ENCODE results near the gene TFF2.
A peak's percentile ranks its signal among the peaks of the same experiment; 100 is the strongest.

TFF2 gene, protein sequence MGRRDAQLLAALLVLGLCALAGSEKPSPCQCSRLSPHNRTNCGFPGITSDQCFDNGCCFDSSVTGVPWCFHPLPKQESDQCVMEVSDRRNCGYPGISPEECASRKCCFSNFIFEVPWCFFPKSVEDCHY

DNA sequence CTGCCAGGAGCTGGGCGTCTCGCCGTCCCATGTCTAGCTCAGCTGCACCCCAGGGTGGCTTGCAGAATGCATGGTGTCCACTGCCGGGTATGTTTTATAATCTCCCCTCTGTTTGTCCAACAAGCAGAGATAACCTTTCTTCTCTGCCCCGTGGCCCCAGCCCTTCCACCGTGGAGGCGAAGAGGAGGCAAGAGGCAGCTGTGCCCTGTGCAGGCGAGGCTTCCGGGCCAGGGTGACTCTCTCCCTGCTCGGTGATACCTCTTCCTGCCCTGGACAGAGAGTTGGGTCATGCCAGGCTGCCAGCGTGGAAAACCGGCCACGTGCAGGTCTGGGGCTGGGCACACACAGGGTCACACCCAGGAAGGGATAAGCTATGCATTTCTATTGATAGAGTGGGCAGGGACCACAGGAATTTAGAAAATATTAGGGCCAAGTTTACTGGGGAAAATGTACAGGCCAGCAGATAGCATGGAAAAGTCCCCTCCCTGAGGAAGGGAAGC lies at the start of gene TFF2:
TSS of gene TFF2 (minus strand) at position 68 of the 500 bp plus-strand sequence. CDS start at position 31, 37 bp downstream.
- H3K9me3 Mint-ChIP-seq = peaks cover 5% of the 10 kb centered on the region
- H3K36me3 Mint-ChIP-seq (ENCODE audit: low read depth) = no peaks in the 10 kb centered on the region
- no peak within 1 kb of the TSS for H3K27ac Mint-ChIP-seq
- DNase-seq = peak; percentile 24
- H3K4me3 Mint-ChIP-seq = no peak within 1 kb of the TSS
- no peaks in the 10 kb centered on the region for H3K27me3 Mint-ChIP-seq
- H3K4me1 Mint-ChIP-seq (ENCODE audit: low read depth) = no peaks in the 10 kb centered on the region

- peak; percentile 32 for DNase-seq
- Mint-ChIP-seq H3K9me3 (peaks cover 9% of the 10 kb centered on the region), H3K27ac (peak overlapping the region; percentile 90), H3K36me3 (ENCODE audit: low read depth) (peaks cover 35% of the 10 kb centered on the region), H3K4me1 (ENCODE audit: low read depth) (peaks cover 69% of the 10 kb centered on the region), H3K4me3 (peak overlapping the region; percentile 53), H3K27me3 (no peaks in the 10 kb centered on the region)
Measured at GRCh38 chr21:42400525-42400924, 49.7 kb upstream of the TFF2 start.

DNA sequence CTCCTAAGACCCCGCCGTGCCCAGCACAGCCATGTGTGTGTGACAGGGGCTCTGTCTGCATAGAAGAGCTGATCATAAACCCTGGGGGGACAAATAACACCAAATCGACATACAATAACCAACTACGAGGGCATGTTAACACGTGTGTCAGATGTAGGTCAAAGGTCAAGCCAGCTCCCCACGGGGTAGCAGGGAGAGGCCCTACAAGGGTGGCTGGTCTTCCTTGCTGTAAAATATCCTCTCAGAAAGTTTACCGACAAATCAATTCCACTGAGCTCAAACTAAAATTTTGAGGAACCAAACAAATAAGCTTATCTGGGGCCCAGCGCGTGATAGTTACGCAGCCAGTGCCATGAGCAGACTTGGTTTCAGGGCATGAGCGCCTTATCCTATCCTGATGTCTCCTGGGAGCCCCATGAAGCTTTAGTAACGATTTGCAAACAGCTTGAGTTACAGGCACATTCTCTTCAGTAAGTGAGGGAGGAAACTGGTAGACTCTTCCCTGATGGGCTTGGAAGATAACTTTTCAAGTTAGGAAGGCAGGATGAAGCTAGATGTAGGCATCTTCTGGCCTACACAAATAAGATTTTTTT lies 47.7 kb upstream of the TFF2 start:
- peak; percentile 33 for DNase-seq
- Mint-ChIP-seq H3K27me3 (no peaks in the 10 kb centered on the region), H3K9me3 (peaks cover 9% of the 10 kb centered on the region), H3K4me3 (no peak overlapping the region), H3K4me1 (ENCODE audit: low read depth) (peaks cover 75% of the 10 kb centered on the region), H3K36me3 (ENCODE audit: low read depth) (peaks cover 20% of the 10 kb centered on the region), H3K27ac (peak overlapping the region; percentile 34)

DNA sequence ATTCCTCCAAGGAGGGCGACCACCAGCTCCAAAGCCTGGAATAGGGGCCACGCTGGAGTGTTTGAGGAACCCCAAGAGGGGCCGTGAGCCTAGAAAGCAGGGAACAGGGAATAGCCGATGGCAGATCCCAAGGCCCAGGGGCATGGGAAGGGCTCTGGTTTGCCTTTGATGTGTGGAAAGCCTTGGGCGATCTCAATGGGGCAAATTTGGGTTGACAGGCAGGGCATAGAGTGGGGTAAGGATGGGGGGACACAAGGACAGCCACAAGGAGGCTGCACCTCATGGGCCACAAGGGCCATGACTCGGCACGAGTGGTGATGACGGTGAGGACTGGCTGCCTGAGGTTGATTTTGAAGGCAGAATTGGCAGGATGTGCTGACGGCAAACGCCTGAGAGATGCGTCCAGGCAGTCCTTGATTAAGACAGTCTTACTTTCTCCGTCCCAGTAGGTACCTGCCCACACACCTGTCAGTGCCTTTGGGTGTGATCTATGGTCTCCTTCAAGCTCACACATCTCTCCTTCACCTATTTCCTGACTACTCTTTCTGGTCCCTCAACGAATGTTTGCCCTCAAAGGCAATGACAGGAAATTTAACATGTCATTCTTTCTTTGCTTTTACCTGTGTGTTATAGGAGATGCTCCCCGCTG lies 47.1 kb upstream of the TFF2 start:
- peak; percentile 37 for DNase-seq
- peaks cover 9% of the 10 kb centered on the region for H3K9me3 Mint-ChIP-seq
- no peak overlapping the region for H3K4me3 Mint-ChIP-seq
- H3K27me3 Mint-ChIP-seq = no peaks in the 10 kb centered on the region
- H3K36me3 Mint-ChIP-seq (ENCODE audit: low read depth) = peaks cover 20% of the 10 kb centered on the region
- H3K27ac Mint-ChIP-seq = peak overlapping the region; percentile 55
- H3K4me1 Mint-ChIP-seq (ENCODE audit: low read depth) = peaks cover 75% of the 10 kb centered on the region

- Mint-ChIP-seq H3K4me3 (no peak overlapping the region), H3K36me3 (ENCODE audit: low read depth) (peaks cover 21% of the 10 kb centered on the region), H3K27ac (peak overlapping the region; percentile 55), H3K27me3 (no peaks in the 10 kb centered on the region), H3K4me1 (ENCODE audit: low read depth) (peaks cover 77% of the 10 kb centered on the region), H3K9me3 (peaks cover 7% of the 10 kb centered on the region)
- DNase-seq = no peak
Measured at GRCh38 chr21:42396799-42397745, 46.3 kb upstream of the TFF2 start.

DNA sequence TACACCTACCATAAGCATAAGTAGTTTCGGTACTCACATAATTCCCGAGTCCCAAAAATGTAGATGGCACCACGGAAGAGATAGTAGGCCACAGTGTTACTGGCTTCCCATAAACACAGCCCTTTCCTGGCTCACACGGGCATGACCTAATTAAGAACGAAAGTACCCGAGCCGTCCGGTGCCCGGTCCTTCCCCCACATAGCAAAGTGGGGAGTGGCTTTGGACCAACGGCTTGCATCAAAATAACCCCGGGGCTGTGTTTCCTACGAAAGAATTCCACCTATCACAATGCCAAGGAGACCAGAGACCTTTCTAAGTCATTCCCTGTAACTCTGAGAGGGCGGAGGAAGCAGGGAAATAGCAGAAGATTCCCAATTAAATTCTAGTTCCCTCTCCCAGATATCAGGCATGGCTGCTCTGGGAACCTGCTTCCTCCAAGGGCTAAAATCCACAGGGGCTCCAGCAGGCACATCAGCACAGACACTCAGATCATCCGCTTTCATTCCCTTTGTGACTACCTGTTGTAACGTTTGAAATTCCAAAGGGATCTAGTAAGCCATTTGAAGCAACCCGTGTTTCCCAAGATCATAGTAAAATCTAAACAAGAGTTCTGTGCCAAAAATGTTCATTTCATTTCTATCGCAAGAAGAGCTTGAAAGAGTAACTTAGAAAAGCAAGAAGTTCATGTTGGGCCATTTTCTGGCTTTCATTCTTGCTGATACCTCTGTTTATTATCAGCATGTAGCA lies 45.3 kb upstream of the TFF2 start, which contains the start of gene TMPRSS3:
TSS of gene TMPRSS3 (minus strand) at position 148 of the 747 bp plus-strand sequence. CDS start 635 bp downstream, outside the sequence.
- H3K9me3 Mint-ChIP-seq = no peaks in the 10 kb centered on the region
- no peak for DNase-seq
- peaks cover 16% of the 10 kb centered on the region for H3K36me3 Mint-ChIP-seq (ENCODE audit: low read depth)
- H3K4me3 Mint-ChIP-seq = no peak within 1 kb of the TSS
- H3K27me3 Mint-ChIP-seq = no peaks in the 10 kb centered on the region
- peaks cover 76% of the 10 kb centered on the region for H3K4me1 Mint-ChIP-seq (ENCODE audit: low read depth)
- no peak within 1 kb of the TSS for H3K27ac Mint-ChIP-seq

DNA sequence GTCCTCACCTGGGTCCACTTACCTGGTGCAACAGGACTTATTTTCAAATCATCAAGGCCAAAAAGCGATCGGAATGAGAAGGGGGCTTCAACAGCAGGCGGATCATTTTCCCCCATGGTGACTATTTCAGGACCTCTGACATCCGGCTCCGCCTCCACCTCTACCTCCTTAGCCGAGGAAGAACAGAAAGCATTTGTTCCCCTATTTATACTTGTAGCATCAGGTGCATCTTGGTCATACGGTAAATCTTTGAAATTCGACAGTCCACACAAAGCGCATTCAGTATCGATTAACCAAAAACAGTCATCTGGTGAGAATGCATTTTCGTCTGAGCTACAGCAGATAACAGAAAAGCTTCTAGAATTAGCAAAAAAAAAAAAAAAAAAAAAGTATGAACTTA lies 44.5 kb upstream of the TFF2 start:
- peaks cover 78% of the 10 kb centered on the region for H3K4me1 Mint-ChIP-seq (ENCODE audit: low read depth)
- no peak overlapping the region for H3K27ac Mint-ChIP-seq
- peaks cover 16% of the 10 kb centered on the region for H3K36me3 Mint-ChIP-seq (ENCODE audit: low read depth)
- no peaks in the 10 kb centered on the region for H3K9me3 Mint-ChIP-seq
- H3K4me3 Mint-ChIP-seq = no peak overlapping the region
- no peak for DNase-seq
- no peaks in the 10 kb centered on the region for H3K27me3 Mint-ChIP-seq

DNA sequence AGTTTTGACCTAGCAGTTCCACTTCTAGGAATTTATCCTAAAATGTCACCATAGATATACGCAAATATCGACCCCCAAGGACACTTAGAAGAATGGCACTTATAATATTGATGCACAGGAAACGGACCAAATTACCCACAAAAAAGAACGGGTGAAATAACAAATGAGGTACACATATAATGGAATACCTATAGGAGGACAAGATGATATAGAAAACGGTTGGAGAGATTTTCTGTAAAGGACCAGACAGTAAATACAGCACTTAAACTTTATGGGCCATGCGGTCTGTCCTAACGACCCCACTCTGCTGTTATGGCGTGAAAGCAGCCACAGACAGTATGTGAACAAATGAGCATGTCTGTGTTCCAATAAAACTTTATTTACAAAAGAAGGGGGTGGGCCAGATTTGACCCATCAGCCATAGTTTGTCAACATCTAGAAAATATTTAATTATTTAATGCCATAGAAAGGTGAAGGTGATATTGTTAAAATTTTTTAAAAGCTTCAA lies 42.7 kb upstream of the TFF2 start:
- Mint-ChIP-seq H3K4me1 (ENCODE audit: low read depth) (peaks cover 81% of the 10 kb centered on the region), H3K27ac (peak overlapping the region; percentile 86), H3K9me3 (no peaks in the 10 kb centered on the region), H3K36me3 (ENCODE audit: low read depth) (peaks cover 26% of the 10 kb centered on the region), H3K27me3 (no peaks in the 10 kb centered on the region), H3K4me3 (peak overlapping the region; percentile 52)
- no peak for DNase-seq

GRCh38 chr21:42392731-42393442 lies 42.1 kb upstream of the TFF2 start:
- no peaks in the 10 kb centered on the region for H3K9me3 Mint-ChIP-seq
- peak overlapping the region; percentile 86 for H3K27ac Mint-ChIP-seq
- H3K36me3 Mint-ChIP-seq (ENCODE audit: low read depth) = peaks cover 30% of the 10 kb centered on the region
- no peak for DNase-seq
- H3K27me3 Mint-ChIP-seq = no peaks in the 10 kb centered on the region
- H3K4me3 Mint-ChIP-seq = peak overlapping the region; percentile 52
- peaks cover 79% of the 10 kb centered on the region for H3K4me1 Mint-ChIP-seq (ENCODE audit: low read depth)

DNA sequence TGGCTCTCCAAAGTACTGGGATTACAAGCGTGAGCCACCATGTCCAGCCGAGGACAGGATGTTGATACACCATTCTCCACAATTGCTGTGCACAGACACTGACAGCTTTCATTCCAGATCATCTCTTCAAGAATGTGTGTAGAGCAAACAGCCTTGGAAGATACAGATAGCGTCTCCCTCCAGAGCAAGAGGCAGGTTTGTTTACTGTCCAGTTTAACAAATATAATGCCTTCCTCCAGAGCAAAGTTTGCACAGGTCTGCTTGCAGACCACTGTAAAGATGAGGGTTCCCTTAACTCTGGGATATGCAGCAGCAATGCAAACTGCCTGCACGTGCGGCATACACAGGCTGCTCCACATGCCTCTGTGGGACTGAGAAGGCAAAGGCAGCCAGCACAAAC lies 40.5 kb upstream of the TFF2 start:
- no peak overlapping the region for H3K4me3 Mint-ChIP-seq
- DNase-seq = no peak
- H3K36me3 Mint-ChIP-seq (ENCODE audit: low read depth) = peaks cover 36% of the 10 kb centered on the region
- no peaks in the 10 kb centered on the region for H3K27me3 Mint-ChIP-seq
- H3K4me1 Mint-ChIP-seq (ENCODE audit: low read depth) = peaks cover 81% of the 10 kb centered on the region
- no peaks in the 10 kb centered on the region for H3K9me3 Mint-ChIP-seq
- H3K27ac Mint-ChIP-seq = peak overlapping the region; percentile 55

DNA sequence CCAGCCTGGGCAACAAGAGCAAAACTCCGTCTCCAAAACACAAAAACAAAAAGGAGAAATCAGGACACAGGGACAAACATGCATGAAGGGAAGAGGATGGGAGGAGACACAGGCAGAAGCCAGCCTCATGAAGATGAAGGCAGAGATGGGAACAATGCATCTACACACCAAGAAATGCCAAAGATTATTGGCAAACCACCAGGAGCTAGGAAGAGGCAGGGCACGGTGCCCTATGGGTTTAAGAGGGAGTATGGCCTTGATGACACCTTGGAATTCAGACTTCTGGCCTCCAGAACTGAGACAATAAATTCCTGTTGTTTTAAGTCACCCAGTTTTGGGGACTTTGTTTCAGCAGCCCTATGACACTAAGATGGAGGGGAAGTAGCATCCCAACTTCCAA lies 39.9 kb upstream of the TFF2 start:
- Mint-ChIP-seq H3K27ac (no peak overlapping the region), H3K9me3 (no peaks in the 10 kb centered on the region), H3K4me1 (ENCODE audit: low read depth) (peaks cover 79% of the 10 kb centered on the region), H3K27me3 (no peaks in the 10 kb centered on the region), H3K36me3 (ENCODE audit: low read depth) (peaks cover 36% of the 10 kb centered on the region), H3K4me3 (no peak overlapping the region)
- no peak for DNase-seq

GRCh38 chr21:42390193-42390592 lies 39.4 kb upstream of the TFF2 start:
- no peak for DNase-seq
- no peaks in the 10 kb centered on the region for H3K27me3 Mint-ChIP-seq
- no peak overlapping the region for H3K4me3 Mint-ChIP-seq
- peaks cover 79% of the 10 kb centered on the region for H3K4me1 Mint-ChIP-seq (ENCODE audit: low read depth)
- no peak overlapping the region for H3K27ac Mint-ChIP-seq
- no peaks in the 10 kb centered on the region for H3K9me3 Mint-ChIP-seq
- peaks cover 36% of the 10 kb centered on the region for H3K36me3 Mint-ChIP-seq (ENCODE audit: low read depth)

GRCh38 chr21:42389449-42389835 lies 38.6 kb upstream of the TFF2 start:
- Mint-ChIP-seq H3K4me3 (peak overlapping the region; percentile 28), H3K4me1 (ENCODE audit: low read depth) (peaks cover 75% of the 10 kb centered on the region), H3K36me3 (ENCODE audit: low read depth) (peaks cover 32% of the 10 kb centered on the region), H3K27me3 (no peaks in the 10 kb centered on the region), H3K27ac (peak overlapping the region; percentile 6), H3K9me3 (no peaks in the 10 kb centered on the region)
- DNase-seq = no peak
